ENCODE results near the gene LRRC4C. TPM values are rescaled to one million over a fixed set of nuclear protein-coding genes. Genes with fewer than 3 reads are reported as not detected.

The LRRC4C gene
- total and polyA plus RNA-seq, 2 donors (not counting 3 experiments of a cell fraction or from before 2014, with no cell fraction given), result not detected

DNA sequence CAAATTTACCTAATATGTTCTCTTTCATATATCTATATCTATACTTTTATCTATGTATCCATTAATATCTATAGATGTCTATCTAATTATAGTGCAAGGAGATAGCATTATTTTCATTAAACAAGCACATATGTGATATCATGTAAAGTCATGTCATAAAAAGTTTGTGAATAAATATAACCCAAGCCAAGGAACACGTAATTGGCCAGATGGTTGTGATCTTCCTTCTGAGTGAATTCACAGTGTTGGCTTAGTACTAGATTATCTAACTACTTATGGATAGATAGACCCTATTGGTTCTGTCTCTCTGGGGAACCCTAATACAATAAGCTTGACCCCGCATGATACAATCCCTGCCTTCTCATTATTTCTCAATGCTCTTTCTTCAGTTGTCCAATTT lies 484.4 kb downstream of the LRRC4C start:
- intact Hi-C loops (cut with micrococcal nuclease), result no loop called here
- no TSS peak for BruUV-seq (replicated peaks)
- Histone ChIP-seq H3K4me2 (ENCODE audit: insufficient read depth, low read length) (no peak overlapping the region), H3K4me3 (replicated peaks in 1 of 3; ENCODE audit: insufficient read depth in 1 of 3, low read depth in 1 of 3, low read length in 3 of 3) (no peak overlapping the region), H3K9me3 (replicated peaks; ENCODE audit: control insufficient read depth, insufficient read depth, low read length) (peaks cover 2% of the 10 kb centered on the region), H3K9ac (replicated peaks; ENCODE audit: extremely low read depth, insufficient read depth, low read length) (no peak overlapping the region), H3K79me2 (ENCODE audit: control insufficient read depth, insufficient read depth, low read length) (no peaks in the 10 kb centered on the region), H3K27ac (ENCODE audit: insufficient read depth, low read depth, low read length) (no peak overlapping the region), H3K4me1 (ENCODE audit: control insufficient read depth, extremely low read depth, insufficient read depth, low read length) (no peaks in the 10 kb centered on the region), H2AFZ (ENCODE audit: low read depth, low read length) (no peak overlapping the region), H3K9me1 (replicated peaks; ENCODE audit: control insufficient read depth, extremely low read depth, insufficient read depth, low read length) (no peaks in the 10 kb centered on the region), H3K36me3 (ENCODE audit: control insufficient read depth in 2 of 2, extremely low read depth in 1 of 2, insufficient read depth in 2 of 2, low read length in 2 of 2) (no peaks in the 10 kb centered on the region), H3K27me3 (ENCODE audit: control insufficient read depth in 2 of 2, insufficient read depth in 2 of 2, low read length in 2 of 2) (no peaks in the 10 kb centered on the region), H4K20me1 (replicated peaks; ENCODE audit: control insufficient read depth, extremely low read depth, insufficient read depth, low read length) (no peaks in the 10 kb centered on the region)
- ChIA-PET POLR2A (no interaction called here), CTCF (no interaction called here)
- DNase-seq (ENCODE audit: low read depth, low spot score) (no peak), FAIRE-seq (no peak)
- TF ChIP-seq POLR2A (IDR thresholded peaks at IDR 0.05; ENCODE audit: low read depth, low read length) (no peak), JUN (IDR thresholded peaks at IDR 0.05; ENCODE audit: borderline replicate concordance, insufficient read depth, insufficient read length, low read depth) (no peak), GATA2 (IDR thresholded peaks at IDR 0.05; ENCODE audit: insufficient read depth, insufficient read length, low read depth, low read length) (no peak), MYC (IDR thresholded peaks at IDR 0.05; ENCODE audit: low read depth, low read length) (no peak), EZH2 (IDR thresholded peaks at IDR 0.05; ENCODE audit: borderline replicate concordance, low read depth, low read length, severe bottlenecking) (no peak), FOS (IDR thresholded peaks at IDR 0.05; ENCODE audit: borderline replicate concordance, insufficient read depth, low read length) (no peak), POLR2AphosphoS5 (IDR thresholded peaks at IDR 0.05; ENCODE audit: insufficient read depth, low read depth, low read length) (no peak)
- TF ChIP-seq, protein P1, sequence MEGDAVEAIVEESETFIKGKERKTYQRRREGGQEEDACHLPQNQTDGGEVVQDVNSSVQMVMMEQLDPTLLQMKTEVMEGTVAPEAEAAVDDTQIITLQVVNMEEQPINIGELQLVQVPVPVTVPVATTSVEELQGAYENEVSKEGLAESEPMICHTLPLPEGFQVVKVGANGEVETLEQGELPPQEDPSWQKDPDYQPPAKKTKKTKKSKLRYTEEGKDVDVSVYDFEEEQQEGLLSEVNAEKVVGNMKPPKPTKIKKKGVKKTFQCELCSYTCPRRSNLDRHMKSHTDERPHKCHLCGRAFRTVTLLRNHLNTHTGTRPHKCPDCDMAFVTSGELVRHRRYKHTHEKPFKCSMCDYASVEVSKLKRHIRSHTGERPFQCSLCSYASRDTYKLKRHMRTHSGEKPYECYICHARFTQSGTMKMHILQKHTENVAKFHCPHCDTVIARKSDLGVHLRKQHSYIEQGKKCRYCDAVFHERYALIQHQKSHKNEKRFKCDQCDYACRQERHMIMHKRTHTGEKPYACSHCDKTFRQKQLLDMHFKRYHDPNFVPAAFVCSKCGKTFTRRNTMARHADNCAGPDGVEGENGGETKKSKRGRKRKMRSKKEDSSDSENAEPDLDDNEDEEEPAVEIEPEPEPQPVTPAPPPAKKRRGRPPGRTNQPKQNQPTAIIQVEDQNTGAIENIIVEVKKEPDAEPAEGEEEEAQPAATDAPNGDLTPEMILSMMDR (IDR thresholded peaks at IDR 0.05; ENCODE audit: extremely low read depth in 1 of 2, insufficient read depth in 1 of 2, low read depth in 1 of 2, low read length in 2 of 2), result no peak
- TF ChIP-seq, protein P2, sequence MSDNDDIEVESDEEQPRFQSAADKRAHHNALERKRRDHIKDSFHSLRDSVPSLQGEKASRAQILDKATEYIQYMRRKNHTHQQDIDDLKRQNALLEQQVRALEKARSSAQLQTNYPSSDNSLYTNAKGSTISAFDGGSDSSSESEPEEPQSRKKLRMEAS (IDR thresholded peaks at IDR 0.05; ENCODE audit: insufficient read depth, insufficient read length), result no peak
- dilution Hi-C loops (cut with MboI; ENCODE audit: extremely low pct_ligation_motif_present, low sequenced_read_pairs), result no loop called here

Measured in endothelial cell of umbilical vein (primary cell).